Ovary (tissue), 3 donors: Measurements from ENCODE around the gene CDH23.

Experiments used
- EP300 ChIP-seq: sonication (generic); formaldehyde crosslinking; IDR thresholded peaks from one replicate; pipeline ENCODE4 v1.6.1; 2017; ENCODE audit warnings: antibody characterized with exemption
- POLR2A ChIP-seq: fragments of 450-650 bp; IDR thresholded peaks from one replicate; pipeline ENCODE4 v1.6.1; 2017; ENCODE audit warnings: antibody characterized with exemption, mild to moderate bottlenecking, moderate library complexity
- TF ChIP-seq, protein P1 (sequence below), 3 donors: fragments of 450-650 bp in 2 of 3; fragments of 200-600 bp in 1 of 3; IDR thresholded peaks; one replicate each; pipeline versions ENCODE4 v1.5.1 to v1.8.0; 2016 to 2022; ENCODE audit warnings: antibody characterized with exemption in 3 of 3, mild to moderate bottlenecking in 1 of 3
- donor health status: DM: no; HTN: no; CAD: no.

GRCh38 chr10:71718165-71718698, 321.5 kb downstream of the CDH23 start:
- TF ChIP-seq POLR2A: no peak
- no peak for TF ChIP-seq EP300
- TF ChIP-seq, protein P1, sequence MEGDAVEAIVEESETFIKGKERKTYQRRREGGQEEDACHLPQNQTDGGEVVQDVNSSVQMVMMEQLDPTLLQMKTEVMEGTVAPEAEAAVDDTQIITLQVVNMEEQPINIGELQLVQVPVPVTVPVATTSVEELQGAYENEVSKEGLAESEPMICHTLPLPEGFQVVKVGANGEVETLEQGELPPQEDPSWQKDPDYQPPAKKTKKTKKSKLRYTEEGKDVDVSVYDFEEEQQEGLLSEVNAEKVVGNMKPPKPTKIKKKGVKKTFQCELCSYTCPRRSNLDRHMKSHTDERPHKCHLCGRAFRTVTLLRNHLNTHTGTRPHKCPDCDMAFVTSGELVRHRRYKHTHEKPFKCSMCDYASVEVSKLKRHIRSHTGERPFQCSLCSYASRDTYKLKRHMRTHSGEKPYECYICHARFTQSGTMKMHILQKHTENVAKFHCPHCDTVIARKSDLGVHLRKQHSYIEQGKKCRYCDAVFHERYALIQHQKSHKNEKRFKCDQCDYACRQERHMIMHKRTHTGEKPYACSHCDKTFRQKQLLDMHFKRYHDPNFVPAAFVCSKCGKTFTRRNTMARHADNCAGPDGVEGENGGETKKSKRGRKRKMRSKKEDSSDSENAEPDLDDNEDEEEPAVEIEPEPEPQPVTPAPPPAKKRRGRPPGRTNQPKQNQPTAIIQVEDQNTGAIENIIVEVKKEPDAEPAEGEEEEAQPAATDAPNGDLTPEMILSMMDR (IDR thresholded peaks at IDR 0.05): no peak
